CD4-positive, alpha-beta T cell treated with Interleukin-6 for 4 hours (primary cell): ENCODE data around the gene C6orf136.

ENCODE experiments used
- DNase-seq: peaks from one replicate; pipeline ENCODE4 v3.0.0-alpha.2; 2020; ENCODE audit warnings: mixed read lengths

C6orf136 gene

DNA sequence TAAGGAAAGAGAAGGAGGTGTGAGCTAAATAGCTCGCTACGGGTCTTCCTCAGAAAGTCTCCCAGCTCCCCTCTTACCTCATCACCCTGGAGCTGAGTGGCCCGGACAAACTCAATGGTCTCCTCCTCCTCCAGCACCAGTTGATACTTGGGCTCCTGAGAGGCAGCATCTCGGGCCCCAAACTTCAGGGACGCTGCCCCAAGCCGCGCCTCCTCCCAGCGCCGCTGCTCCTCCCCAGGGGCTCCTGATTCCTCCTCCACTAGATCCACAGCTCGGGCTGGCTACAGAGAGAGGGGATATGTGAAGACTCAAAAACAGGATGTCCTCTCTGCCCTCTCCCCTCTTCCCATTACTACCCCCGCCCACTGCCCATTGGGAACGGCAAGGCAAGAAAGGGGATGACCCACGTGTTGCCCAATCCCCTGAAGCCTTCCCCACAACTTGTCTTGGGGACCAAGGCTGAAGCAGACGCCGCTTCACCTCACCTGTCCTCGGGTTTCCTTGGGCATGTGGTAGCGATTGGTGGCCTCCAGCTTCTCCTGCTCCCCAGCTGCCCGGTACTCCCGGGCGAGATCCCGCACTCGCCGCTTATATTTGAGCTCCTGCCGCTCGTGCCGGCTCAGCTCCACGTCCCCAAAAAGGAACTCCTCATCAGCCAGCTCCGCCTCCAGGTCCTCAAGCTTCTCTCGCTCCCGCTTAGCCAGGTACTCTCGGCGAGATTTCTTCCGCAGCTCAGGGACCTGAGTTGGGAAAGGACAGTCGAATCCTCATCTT, 18.2 kb downstream of the C6orf136 start:
- no peak for DNase-seq

GRCh38 chr6:30666300-30666699, 19.4 kb downstream of the C6orf136 start:
- DNase-seq = peak; percentile 38

DNA sequence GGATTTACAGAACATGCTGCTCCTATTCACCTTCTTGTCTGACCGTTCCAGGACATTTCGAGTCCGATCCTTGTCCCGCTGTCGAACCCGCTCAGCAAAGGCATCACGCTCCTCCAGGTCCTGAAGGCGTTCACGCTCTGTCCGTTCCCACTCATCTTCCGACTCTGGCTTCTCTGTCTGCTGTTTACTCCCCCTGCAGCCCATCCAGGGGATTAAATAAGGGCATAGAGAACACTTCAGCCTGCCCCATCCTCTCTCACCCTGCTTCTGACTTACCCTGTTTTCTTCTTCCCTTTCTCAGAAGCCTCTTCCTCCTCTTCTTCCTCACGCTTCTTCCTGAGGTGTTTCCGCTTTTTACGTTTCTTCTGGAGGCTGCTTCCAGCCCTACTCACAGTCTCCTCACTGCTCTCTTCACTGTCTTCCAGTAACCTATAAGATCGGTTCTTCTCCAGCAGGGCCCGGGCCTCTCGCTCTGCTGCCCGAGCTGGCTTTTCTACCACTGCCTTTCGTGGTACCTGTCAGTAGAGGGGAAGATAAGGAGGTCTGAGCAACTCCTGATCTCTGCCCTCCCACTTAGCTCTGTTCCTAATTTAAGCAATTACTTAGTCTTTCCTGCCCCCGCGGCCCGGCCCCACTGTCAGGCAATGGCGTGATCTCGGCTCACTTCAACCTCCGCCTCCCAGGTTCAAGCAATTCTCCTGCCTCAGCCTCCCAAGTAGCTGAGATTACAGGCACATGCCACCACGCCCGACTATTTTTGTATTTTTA, 24.0 kb downstream of the C6orf136 start:
- no peak for DNase-seq

DNA sequence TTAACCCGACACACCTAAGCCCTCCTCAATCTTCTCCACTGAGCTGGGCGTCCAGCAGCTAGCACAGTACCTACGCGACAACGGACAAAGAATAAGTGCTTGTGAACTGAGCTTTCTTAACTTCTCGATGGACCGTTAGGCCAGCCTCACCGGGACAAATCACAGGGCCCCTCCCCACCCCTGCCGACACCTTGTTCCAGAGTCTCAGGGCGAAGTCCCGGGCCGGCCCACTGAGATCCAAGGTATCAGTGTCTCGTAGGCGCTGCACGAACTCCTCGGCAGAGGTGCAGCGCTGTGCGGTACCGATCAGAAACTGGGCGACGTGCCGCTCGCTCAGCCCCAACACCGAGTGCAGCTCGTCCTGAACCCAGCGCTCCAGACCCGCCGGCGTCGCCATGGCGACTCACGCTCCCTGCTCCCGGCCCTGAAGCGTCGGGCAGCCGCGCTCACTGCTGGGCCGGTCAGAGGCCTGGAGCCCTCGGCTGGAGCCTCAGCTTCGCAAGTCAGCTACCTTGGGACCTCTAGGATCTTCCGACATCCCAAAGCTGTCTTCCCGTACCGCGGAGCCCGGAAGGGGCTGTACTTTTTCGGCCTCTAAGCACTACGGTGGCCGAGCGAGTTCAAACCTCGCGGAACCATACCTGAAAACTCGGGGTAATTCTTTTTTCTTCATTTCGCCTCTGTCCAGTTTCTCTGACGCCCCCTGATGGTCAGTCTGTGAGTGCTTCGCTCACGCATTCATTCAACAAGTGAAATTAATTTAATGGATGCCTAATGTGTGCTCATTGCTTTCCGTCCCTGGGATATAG, 25.7 kb downstream of the C6orf136 start, which contains the start of gene DHX16:
Gene DHX16, minus strand, starts transcription at position 562 of the 809 bp plus-strand sequence. Its CDS starts 165 bp downstream, at position 397.
- DNase-seq = peak; percentile 93

DNA sequence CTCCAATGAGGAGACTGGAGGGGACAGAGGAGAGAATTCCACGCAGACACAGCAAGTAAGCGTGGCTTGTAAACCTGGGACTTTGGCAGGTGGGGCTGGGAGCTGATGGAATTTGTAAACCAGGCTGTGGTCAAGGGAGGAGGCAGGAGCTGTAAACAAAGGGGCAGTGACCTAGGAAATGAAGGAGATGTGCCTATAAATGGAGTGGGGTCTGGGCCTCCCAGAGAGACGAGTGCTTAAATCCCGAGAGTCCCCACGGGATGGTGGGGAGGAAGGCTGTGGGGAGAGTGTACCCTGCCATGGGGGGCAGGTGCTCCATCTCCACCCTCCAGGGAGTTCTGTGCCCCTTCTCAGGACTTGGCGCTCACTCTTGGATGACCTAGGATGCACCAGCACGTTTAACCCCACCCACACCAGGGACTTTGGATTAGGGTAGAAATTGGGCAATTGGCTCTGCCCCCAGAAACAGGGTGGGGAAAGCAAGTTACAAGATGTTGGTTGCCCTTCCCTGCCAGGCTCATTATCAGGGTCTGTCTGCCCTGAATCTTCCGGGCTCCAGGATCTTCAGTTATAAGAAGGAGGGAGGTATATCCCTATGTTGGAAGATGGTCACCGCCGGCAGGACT, 29.8 kb downstream of the C6orf136 start:
- DNase-seq = no peak

DNA sequence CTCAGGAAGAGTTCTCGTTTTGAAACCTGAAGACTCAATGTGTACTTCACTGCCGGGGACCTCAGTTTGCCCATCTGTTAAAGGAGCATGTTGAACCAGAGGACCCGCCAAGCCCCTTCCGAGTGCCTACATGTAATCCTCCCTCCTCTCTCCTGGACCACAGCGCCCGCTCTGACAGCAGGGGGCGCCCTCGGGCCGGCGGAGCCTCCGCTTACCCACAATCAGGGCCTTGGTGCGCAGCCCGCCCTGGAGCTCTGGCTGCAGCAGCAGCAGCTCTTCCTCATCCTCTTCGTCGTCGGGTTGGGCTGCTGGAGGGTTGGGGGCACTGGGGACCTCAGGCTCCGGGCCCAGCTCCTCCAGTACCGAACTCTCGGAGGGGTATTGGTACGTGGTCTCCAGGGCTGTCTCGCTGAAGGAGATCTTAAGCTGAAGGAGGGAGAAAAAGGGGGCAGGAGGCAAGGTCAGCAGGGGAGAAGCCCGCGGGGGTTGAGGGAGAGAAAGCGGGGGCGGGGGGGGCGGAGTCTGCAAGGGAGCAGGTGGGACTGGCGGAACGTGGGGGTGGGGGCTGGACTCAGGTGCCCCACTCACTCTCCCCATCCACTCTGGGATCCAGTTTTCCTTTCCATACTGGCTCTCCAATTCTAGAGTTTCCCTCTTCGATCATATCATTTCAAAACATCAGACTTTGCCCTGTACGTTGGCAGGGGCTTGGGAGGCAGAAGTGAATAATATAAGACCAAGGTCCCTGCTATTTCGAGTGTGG, 32.2 kb downstream of the C6orf136 start:
- peak; percentile 94 for DNase-seq

DNA sequence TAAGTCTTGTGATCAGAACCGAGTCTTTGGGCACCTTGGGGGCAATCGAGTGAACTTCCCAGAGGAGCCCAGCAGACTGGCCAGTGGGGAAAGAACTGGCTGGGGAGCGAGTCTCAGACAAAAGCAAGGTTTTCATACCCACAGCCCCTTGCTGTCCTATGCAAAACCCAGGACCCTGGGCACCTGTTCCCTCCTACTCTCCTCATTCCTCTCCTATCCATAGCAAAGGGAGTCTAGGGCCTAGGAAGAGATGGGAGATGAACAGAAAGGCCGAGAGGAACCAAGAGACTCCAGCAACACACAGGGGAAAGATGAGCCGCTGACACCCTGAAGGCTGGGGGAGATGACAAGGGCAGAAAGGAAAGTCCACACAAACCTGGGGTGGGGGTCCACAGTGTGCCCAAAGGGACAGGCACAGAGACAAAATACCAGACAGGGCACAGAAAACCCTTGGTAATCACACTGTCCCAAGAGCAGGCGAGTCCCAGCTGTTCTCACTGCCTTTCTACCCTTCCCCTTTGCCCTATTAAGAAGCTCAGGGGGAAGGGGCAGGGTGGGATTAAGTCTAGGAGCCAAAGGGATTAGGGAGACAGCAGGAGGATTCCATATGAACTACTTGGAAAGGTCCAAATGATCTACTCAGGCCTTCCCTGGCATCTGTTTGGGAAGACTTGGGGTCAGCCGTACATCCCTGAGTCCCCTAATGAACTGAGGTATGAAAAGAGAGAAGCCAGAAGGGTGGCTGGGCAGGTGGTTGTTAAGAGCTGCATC, 33.0 kb downstream of the C6orf136 start:
- no peak for DNase-seq

- peak; percentile 29 for DNase-seq
These were observed 34.8 kb downstream of the C6orf136 start for GRCh38 chr6:30681766-30682142.

GRCh38 chr6:30682143-30683117, 35.5 kb downstream of the C6orf136 start:
- DNase-seq = peak; percentile 94

GRCh38 chr6:30683183-30683979, 36.4 kb downstream of the C6orf136 start:
- DNase-seq = peak; percentile 26

- DNase-seq = no peak
These were observed 37.0 kb downstream of the C6orf136 start for GRCh38 chr6:30683980-30684338.

- peak; percentile 77 for DNase-seq
These were observed 37.6 kb downstream of the C6orf136 start for GRCh38 chr6:30684386-30685156.

DNA sequence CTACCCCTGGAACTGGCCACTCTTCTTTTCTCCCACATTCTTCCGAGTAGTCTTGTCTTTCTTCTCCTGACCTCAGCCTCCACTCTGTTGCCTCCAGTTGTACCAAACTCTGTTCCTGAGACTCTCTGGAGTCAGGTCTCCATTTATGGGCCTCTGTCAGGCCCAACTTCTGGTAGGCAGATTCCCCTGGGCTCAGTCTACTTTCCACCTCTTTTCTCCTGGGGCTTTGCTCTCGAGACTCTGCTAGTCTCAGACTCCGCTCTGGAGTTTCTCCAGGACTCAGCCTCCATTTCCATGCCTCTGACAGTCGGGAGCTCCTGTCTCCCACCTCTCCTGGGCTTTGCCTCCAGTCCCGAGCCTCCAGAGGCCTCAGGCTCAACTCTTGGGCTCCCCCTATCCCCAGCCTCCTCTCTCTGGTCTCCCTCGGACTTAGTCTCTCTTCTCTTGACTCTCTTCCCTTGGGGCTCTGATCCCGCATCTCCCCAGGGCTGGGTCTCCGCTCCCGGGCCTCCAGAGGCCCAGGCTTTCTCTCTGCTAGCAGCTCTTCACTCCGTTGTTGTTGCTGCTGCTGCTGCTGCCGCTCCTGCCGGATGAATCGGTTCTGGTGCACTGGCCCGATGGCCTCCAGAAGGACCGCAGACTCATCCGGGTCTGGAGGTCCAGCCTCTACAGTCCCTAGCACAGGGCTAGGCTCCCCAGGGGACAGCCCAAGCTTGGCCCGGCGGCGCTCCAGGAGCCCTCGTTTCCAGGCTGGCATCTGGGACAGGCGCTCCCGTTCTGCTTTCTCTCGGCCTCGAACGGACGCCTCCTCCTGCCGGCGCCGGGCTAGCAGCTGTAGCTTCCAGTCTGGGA, 38.5 kb downstream of the C6orf136 start:
- DNase-seq = peak; percentile 54

- peak; percentile 87 for DNase-seq
These were observed 39.3 kb downstream of the C6orf136 start, which contains the start of gene PPP1R18 for GRCh38 chr6:30686009-30686907. Gene PPP1R18, minus strand, starts transcription at chr6:30686645. Its CDS starts 627 bp downstream, at chr6:30686018.

GRCh38 chr6:30686908-30687658, 40.1 kb downstream of the C6orf136 start:
- DNase-seq = peak; percentile 84
